Suppressor macrophage (primary cell): ENCODE data around the gene SHTN1.

Experiments used
- DNase-seq, 4 experiments: peaks; one replicate each; pipeline ENCODE4 v3.0.0-alpha.2; 2020 to 2022

Gene SHTN1

GRCh38 chr10:116831790-116832189 is 173.2 kb downstream of the SHTN1 start:
- DNase-seq = no peak
